ENCODE measurements around the gene ZCWPW2. TPM values are rescaled to one million over a fixed set of nuclear protein-coding genes. Genes with fewer than 3 reads are reported as not detected.

The ZCWPW2 gene
- under 1 TPM in 3 of 6 experiments, not detected in 3; 0.18 to 0.24 (median 0.20) TPM for total RNA-seq
- long read RNA-seq, result 0 reads

GRCh38 chr3:28348629-28349468 lies at the start of gene ZCWPW2, which contains the start of gene AZI2:
Gene ZCWPW2 (plus strand): TSS chr3:28348721. CDS start chr3:28413069, 64,348 bp downstream.
Gene AZI2 (minus strand): TSS chr3:28348824. CDS start chr3:28340617, 8,207 bp downstream.
- Histone ChIP-seq H3K27me3 (no peaks in the 10 kb centered on the region), H3K36me3 (no peaks in the 10 kb centered on the region), H3K9me3 (no peaks in the 10 kb centered on the region), H3K4me3 (peak within 1 kb of the TSS; percentile 63 to 81 (median 79)), H3K4me1 (peaks cover 0 to 19% (median 9%) of the 10 kb centered on the region in 4 donors), H3K27ac (peak within 1 kb of the TSS; percentile 99 to 100 (median 99))
- DNase-seq, result peak; percentile 97 to 98 (median 98)
- ATAC-seq, result peak; percentile 94 to 99 (median 97)
- 0% methylated on average over 25 of the region's 83 CpGs for WGBS (ENCODE audit: insufficient coverage, low coverage, low lambda C conversion rate, missing lambda C conversion rate)
- TF ChIP-seq CTCF (IDR thresholded peaks at IDR 0.05) (peak in 3 of 4 donors; percentile 9 to 19 (median 18)), POLR2A (IDR thresholded peaks at IDR 0.05) (peak; percentile 74)
- intact Hi-C loops (cut with DNase I), result no loop called here

GRCh38 chr3:28299705-28300104 lies 48.8 kb upstream of the ZCWPW2 start:
- 95% methylated on average over 1 of the region's 1 CpG for WGBS (ENCODE audit: insufficient coverage, low coverage, low lambda C conversion rate, missing lambda C conversion rate)
- ATAC-seq (no peak), DNase-seq (no peak)
- no peak overlapping the region for H3K27ac ChIP-seq
- H3K4me3 ChIP-seq, result no peak overlapping the region
- H3K4me1 ChIP-seq, result peaks cover 0 to 4% (median 0%) of the 10 kb centered on the region in 4 donors
- no peaks in the 10 kb centered on the region for H3K36me3 ChIP-seq
- intact Hi-C loops (cut with DNase I), result no loop called here
- TF ChIP-seq POLR2A (IDR thresholded peaks at IDR 0.05) (no peak), CTCF (IDR thresholded peaks at IDR 0.05) (no peak)
- no peaks in the 10 kb centered on the region for H3K27me3 ChIP-seq
- no peaks in the 10 kb centered on the region for H3K9me3 ChIP-seq

- no peaks in the 10 kb centered on the region for H3K27me3 ChIP-seq
- H3K4me3 ChIP-seq, result no peak overlapping the region
- DNase-seq (no peak), ATAC-seq (no peak)
- TF ChIP-seq CTCF (IDR thresholded peaks at IDR 0.05), result no peak
- no peak for TF ChIP-seq POLR2A (IDR thresholded peaks at IDR 0.05)
- H3K9me3 ChIP-seq, result no peaks in the 10 kb centered on the region
- H3K36me3 ChIP-seq, result no peaks in the 10 kb centered on the region
- intact Hi-C loops (cut with DNase I), result no loop called here
- no peak overlapping the region for H3K27ac ChIP-seq
- peaks cover 0 to 4% (median 0%) of the 10 kb centered on the region in 4 donors for H3K4me1 ChIP-seq
- 90% methylated on average over 4 of the region's 5 CpGs for WGBS (ENCODE audit: insufficient coverage, low coverage, low lambda C conversion rate, missing lambda C conversion rate)
These were observed 48.1 kb upstream of the ZCWPW2 start for GRCh38 chr3:28300345-28300962.

GRCh38 chr3:28301688-28302087 lies 46.8 kb upstream of the ZCWPW2 start:
- Histone ChIP-seq H3K4me3 (no peak overlapping the region), H3K27me3 (no peaks in the 10 kb centered on the region), H3K9me3 (no peaks in the 10 kb centered on the region), H3K4me1 (no peaks in the 10 kb centered on the region), H3K27ac (no peak overlapping the region), H3K36me3 (no peaks in the 10 kb centered on the region)
- DNase-seq, result no peak
- TF ChIP-seq POLR2A (IDR thresholded peaks at IDR 0.05), result no peak
- no peak for TF ChIP-seq CTCF (IDR thresholded peaks at IDR 0.05)
- ATAC-seq, result no peak
- intact Hi-C loops (cut with DNase I), result no loop called here
- 84% methylated on average over 4 of the region's 4 CpGs for WGBS (ENCODE audit: insufficient coverage, low coverage, low lambda C conversion rate, missing lambda C conversion rate)
